ENCODE measurements around the gene ABCG1.

ABCG1 gene

GRCh38 chr21:42330380-42331371 is 111.7 kb downstream of the ABCG1 start:
- no peak for DNase-seq (ENCODE audit: low read depth)

GRCh38 chr21:42331660-42332059 is 112.7 kb downstream of the ABCG1 start:
- no peak for DNase-seq (ENCODE audit: low read depth)

- no peak for DNase-seq (ENCODE audit: low read depth)
Measured at GRCh38 chr21:42332557-42333317, 113.8 kb downstream of the ABCG1 start.

- no peak for DNase-seq (ENCODE audit: low read depth)
Measured at GRCh38 chr21:42336054-42336453, 117.1 kb downstream of the ABCG1 start.

GRCh38 chr21:42337276-42337675 is 118.3 kb downstream of the ABCG1 start:
- no peak for DNase-seq (ENCODE audit: low read depth)

GRCh38 chr21:42337830-42338728 is 119.1 kb downstream of the ABCG1 start:
- DNase-seq (ENCODE audit: low read depth) = peak; percentile 72

GRCh38 chr21:42338729-42339715 is 120.1 kb downstream of the ABCG1 start:
- no peak for DNase-seq (ENCODE audit: low read depth)

GRCh38 chr21:42340187-42341050 is 121.5 kb downstream of the ABCG1 start:
- DNase-seq (ENCODE audit: low read depth) = no peak

GRCh38 chr21:42341776-42342542 is 123.0 kb downstream of the ABCG1 start:
- no peak for DNase-seq (ENCODE audit: low read depth)

GRCh38 chr21:42343101-42343500 is 124.2 kb downstream of the ABCG1 start:
- DNase-seq (ENCODE audit: low read depth) = no peak

- no peak for DNase-seq (ENCODE audit: low read depth)
Measured at GRCh38 chr21:42343556-42343955, 124.6 kb downstream of the ABCG1 start.

- no peak for DNase-seq (ENCODE audit: low read depth)
Measured at GRCh38 chr21:42343963-42344510, 125.1 kb downstream of the ABCG1 start.

- no peak for DNase-seq (ENCODE audit: low read depth)
Measured at GRCh38 chr21:42344631-42345030, 125.7 kb downstream of the ABCG1 start.

GRCh38 chr21:42346441-42346840 is 127.5 kb downstream of the ABCG1 start:
- no peak for DNase-seq (ENCODE audit: low read depth)

All from stimulated activated CD8-positive, alpha-beta memory T cell treated with anti-CD3 and anti-CD28 coated beads, Interleukin-7, amount 100 ng/mL, for 24 hours (primary cell).